HG02571 (cell line): Measurements from ENCODE around the gene PPP1R9A.

Experiments
- ATAC-seq: cut with Tn5 transposase; IDR thresholded peaks from one replicate; pipeline ENCODE4 v1.9.1; 2021; ENCODE audit warnings: mild to moderate bottlenecking, moderate library complexity; ENCODE audit not compliant: unreplicated experiment

PPP1R9A gene

GRCh38 chr7:95190515-95190914, 283.1 kb downstream of the PPP1R9A start:
- no peak for ATAC-seq

- no peak for ATAC-seq
Measured at GRCh38 chr7:95191795-95192194, 284.4 kb downstream of the PPP1R9A start.

GRCh38 chr7:95198863-95199262, 291.5 kb downstream of the PPP1R9A start:
- no peak for ATAC-seq

GRCh38 chr7:95199779-95200558, 292.6 kb downstream of the PPP1R9A start:
- ATAC-seq: no peak

- ATAC-seq: no peak
Measured at GRCh38 chr7:95200741-95201140, 293.3 kb downstream of the PPP1R9A start.

GRCh38 chr7:95201727-95202126, 294.3 kb downstream of the PPP1R9A start:
- no peak for ATAC-seq

GRCh38 chr7:95204618-95205017, 297.2 kb downstream of the PPP1R9A start:
- no peak for ATAC-seq

- ATAC-seq: no peak
Measured at GRCh38 chr7:95205665-95206225, 298.4 kb downstream of the PPP1R9A start.

GRCh38 chr7:95209276-95209675, 301.9 kb downstream of the PPP1R9A start:
- no peak for ATAC-seq

- no peak for ATAC-seq
Measured at GRCh38 chr7:95209788-95210187, 302.4 kb downstream of the PPP1R9A start.

GRCh38 chr7:95213148-95213547, 305.8 kb downstream of the PPP1R9A start:
- no peak for ATAC-seq

GRCh38 chr7:95213809-95214492, 306.6 kb downstream of the PPP1R9A start:
- no peak for ATAC-seq

- ATAC-seq: no peak
Measured at GRCh38 chr7:95219721-95220120, 312.3 kb downstream of the PPP1R9A start.

GRCh38 chr7:95220328-95220727, 312.9 kb downstream of the PPP1R9A start:
- no peak for ATAC-seq

GRCh38 chr7:95225301-95225700, 317.9 kb downstream of the PPP1R9A start:
- no peak for ATAC-seq

GRCh38 chr7:95229301-95229700, 321.9 kb downstream of the PPP1R9A start:
- no peak for ATAC-seq

- ATAC-seq: no peak
Measured at GRCh38 chr7:95238252-95238943, 331.0 kb downstream of the PPP1R9A start.

- ATAC-seq: no peak
Measured at GRCh38 chr7:95240921-95241320, 333.5 kb downstream of the PPP1R9A start.

- ATAC-seq: no peak
Measured at GRCh38 chr7:95242266-95242665, 334.9 kb downstream of the PPP1R9A start.

GRCh38 chr7:95244616-95245015, 337.2 kb downstream of the PPP1R9A start:
- ATAC-seq: no peak

GRCh38 chr7:95245828-95246500, 338.6 kb downstream of the PPP1R9A start:
- ATAC-seq: no peak
